ENCODE measurements around the gene SERPINB12.

SERPINB12 gene

DNA sequence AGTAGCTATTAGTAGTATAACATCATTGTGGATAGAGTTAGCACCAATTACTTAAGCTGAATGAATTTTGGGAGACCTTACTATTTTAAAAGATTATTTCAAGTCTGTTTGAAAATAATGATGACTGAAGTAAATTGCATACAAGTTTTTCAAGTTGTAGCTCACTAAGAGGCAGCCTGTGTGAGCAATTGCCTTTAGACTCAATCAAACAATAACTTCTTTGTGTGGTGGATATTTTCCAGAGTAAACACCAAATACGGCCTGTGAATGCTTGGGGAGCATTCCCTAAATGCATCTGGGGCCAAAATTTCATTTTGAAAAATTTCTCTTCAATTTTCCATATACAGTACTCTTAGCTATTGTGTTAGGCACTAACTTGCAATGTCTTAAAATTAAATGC, 7.9 kb downstream of the SERPINB12 start:
- FAIRE-seq (no peak), DNase-seq (ENCODE audit: insufficient read length, low spot score) (no peak)

DNA sequence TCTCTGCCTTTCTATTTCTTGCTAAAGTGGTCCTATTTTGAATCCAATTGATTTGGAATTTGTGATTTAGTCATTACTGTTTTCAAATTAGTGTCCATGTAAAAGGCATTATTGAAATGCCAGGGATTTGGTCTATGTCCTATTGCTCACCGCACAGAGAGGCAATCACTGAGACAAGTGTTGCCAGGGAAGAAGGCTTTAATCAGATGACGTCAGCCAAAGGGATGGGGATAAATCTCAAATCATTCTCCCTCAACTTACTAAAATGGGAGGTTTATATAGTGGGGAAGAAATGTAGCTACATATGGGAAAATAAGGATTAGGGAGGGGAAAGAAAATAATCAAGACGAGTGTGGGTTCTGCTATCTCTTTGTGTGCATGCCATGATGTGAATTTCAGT, 9.6 kb downstream of the SERPINB12 start:
- DNase-seq (ENCODE audit: insufficient read length, low spot score) (no peak), FAIRE-seq (no peak)

DNA sequence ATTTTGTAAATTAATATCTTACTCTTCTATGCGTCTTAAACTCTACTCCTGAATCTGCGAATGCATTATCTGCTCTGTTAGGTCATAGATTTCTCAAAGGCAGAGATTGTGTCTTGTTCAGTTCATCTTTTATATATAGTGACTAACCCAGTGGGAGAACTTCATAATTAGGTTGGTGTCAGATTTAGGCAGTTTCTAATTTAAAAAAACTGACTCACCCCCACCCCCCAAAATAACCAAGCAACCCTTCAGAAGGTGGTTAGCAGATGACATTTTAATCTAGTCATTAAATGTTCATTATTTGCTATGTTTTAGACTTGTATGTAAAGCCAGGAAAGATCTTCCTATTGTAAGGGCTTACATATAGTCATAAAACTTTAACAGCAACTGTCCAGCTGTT, 10.4 kb downstream of the SERPINB12 start:
- no peak for FAIRE-seq
- no peak for DNase-seq (ENCODE audit: insufficient read length, low spot score)

DNA sequence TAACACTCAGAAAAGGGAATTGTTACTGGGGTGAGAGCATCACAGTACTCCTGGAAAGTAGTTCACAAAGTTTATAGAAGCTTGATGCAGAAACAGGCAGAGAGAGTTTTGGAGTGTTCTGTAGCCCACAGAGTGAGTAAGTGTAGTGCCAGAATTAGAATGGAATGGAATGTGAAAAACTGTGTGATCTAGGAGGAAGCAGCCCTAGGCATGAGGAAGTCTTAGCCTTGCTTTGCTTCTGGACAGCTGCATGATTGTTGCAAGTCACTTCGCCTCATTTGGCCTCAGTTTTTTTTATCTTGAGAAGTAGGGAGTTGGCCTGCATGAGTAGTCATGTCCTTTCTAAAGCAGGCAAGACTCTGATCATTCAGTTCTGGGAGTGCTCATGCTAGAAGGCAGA, 10.9 kb downstream of the SERPINB12 start:
- DNase-seq (ENCODE audit: insufficient read length, low spot score): peak; percentile 4
- no peak for FAIRE-seq

DNA sequence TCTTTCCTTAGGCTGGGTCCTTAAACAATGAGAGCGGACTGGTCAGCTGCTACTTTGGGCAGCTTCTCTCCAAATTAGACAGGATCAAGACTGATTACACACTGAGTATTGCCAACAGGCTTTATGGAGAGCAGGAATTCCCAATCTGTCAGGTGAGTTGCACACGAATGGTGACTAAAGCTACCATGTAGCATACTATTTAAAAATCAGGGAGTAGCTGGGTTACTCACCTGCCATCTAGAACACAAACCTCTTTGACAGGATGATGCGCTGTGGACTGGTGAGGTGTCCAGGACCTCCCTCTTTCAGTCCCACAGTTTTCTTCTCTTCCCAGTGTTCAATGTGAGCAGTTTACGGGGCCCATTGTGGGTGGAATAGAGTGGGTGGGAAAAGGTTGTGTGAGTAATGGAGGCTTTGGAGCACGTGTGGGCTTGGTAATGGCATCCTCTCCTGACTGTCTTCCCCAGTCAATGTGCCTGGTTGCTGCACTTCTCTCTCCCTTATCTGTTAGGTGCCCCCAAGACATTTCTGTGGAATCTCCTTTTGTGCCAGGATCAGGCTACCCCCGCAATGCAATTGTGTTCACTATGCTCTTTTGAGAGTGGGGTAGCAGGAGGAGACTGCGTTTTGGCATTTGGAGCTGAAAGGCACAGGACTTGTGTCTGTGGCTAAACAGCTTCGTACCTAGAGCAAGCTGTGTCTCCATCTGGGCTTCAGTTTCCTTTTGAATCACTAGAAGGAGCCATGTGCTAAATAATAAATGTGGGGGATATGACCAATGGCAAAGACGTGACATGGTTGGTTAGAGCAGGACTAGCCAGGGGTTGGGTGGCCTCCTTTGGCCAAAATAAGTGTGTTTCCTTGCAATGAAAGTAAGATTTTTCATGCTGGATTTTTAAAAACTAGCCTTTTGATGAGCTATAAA, 17.7 kb downstream of the SERPINB12 start:
- DNase-seq (ENCODE audit: insufficient read length, low spot score) (no peak), FAIRE-seq (no peak)

DNA sequence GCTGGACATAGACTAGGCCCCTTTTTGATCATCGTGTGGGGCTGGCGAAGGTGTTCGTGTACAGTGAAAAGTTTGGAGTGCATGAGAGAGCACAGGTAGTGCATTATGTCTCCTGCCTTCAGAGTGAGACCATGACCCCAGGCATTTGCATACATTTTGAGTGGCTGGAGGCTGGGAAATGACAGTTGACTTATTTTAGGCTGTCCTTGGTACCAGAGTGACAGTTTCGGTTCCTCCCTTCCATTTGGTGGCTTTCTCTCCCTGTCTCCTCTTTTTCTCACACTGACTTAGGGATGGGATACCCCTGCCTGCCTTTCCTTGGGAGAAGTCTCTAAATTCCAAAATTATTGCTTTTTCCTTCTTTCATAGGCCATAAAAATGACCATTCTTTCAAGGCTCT, 20.1 kb downstream of the SERPINB12 start:
- DNase-seq (ENCODE audit: insufficient read length, low spot score): no peak
- no peak for FAIRE-seq

DNA sequence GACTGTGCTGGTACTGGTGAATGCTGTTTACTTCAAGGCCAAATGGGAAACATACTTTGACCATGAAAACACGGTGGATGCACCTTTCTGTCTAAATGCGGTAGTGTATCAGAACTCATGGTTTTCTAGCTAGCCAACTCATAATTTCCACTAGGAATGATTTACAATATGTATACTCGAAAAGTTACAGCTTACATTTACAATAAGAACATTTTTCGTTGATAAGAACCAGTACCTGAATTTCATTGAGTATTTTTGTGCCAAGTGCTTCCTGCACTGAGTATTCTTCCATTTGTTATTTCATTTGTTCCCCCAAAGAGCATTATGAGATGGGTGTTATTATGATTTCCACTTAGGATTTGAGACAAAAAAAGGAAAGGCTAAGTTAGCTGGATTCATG, 21.9 kb downstream of the SERPINB12 start:
- no peak for DNase-seq (ENCODE audit: insufficient read length, low spot score)
- FAIRE-seq: no peak

DNA sequence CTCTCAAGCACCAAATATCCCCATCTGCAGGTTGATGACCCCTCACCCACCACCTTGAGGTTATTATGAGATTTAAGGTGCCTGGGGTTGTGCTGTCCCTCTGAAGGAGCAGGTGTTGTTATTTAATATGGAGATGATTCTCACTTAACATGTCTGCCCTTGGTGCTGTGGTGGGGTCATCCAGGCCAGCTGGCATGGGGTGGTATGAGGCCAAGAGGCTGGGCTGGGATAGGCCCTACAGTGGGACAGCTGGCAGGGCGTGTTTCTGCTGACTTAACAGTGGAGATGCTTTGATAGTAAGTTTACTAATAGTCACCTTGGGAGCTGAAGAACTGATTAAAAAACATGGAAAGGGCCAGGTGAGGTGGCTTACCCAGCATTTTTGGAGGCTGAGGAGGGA, 22.4 kb downstream of the SERPINB12 start:
- FAIRE-seq (no peak), DNase-seq (ENCODE audit: insufficient read length, low spot score) (no peak)

DNA sequence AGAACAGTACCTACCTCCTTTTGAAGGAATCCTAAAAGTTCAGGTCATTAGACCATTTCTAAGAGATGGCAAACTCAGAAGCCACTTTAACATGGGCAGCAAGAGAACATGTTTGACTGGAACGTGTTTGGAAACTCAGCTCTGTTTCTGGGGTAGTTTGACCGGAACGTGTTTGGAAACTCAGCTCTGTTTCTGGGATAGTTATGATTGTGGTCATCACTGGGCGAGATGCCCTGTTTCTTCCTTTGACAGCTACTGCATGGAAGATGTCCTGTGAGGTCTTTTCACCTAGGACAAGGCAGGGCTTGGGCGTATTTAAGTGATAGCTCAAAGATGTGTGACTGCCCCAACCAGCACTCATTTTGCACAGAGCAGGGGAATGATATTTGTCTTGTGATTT, 25.1 kb downstream of the SERPINB12 start:
- no peak for DNase-seq (ENCODE audit: insufficient read length, low spot score)
- no peak for FAIRE-seq

DNA sequence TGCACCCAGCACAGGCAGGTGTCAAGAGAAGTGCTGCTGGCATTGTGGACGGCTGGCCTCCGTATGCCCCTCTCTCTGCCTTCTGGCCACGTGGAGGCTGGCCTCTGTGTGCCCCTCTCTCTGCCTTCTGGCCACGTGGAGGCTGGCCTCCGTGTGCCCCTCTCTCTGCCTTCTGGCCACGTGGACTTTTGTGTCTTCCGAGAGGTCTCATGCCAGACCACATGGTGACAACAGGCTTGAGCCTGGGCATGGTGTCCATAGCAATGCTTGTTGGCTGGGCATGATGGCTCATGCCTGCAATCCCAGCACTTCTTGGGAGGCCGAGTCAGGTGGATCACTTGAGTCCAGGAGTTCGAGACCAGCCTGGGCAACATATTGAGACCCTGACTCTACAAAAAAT, 25.7 kb downstream of the SERPINB12 start:
- DNase-seq (ENCODE audit: insufficient read length, low spot score) (no peak), FAIRE-seq (no peak)

DNA sequence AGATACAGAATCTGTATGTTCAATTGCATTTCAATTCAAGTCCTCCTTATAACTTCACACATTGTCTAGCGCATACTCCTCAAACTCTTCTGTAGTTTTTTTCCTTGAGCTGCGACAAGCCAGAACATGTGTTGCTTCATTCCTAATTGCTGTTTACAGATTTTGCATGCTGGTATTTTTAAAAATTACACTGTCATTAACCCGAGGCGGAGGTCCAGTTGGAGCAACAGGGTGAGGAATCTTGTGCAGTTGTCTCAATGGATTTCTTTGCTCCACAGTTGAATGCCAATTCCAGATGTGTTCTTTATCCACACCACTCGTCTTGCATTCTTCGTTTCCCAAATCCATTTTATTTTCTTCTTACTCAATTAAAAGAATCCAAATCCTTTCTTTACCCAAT, 28.6 kb downstream of the SERPINB12 start:
- DNase-seq (ENCODE audit: insufficient read length, low spot score): no peak
- FAIRE-seq: no peak

DNA sequence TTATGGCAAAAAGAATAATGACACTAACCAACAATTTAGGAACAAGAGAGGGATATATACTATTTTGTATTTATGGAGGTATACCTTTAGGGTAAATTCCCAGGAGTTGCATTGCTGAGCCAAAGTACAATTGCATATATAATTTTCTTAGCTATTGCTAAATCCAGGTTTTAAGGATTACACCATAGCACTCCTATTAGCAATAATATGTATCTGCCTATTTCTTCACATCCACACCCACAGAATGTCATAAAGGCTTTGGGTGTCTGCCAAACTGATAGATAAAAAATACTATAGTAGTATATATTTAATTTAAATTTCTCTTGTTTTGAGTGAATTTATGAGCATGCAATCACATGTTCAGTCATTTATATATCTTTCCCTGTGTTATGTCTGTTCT, 33.5 kb downstream of the SERPINB12 start:
- DNase-seq (ENCODE audit: insufficient read length, low spot score): no peak
- no peak for FAIRE-seq

DNA sequence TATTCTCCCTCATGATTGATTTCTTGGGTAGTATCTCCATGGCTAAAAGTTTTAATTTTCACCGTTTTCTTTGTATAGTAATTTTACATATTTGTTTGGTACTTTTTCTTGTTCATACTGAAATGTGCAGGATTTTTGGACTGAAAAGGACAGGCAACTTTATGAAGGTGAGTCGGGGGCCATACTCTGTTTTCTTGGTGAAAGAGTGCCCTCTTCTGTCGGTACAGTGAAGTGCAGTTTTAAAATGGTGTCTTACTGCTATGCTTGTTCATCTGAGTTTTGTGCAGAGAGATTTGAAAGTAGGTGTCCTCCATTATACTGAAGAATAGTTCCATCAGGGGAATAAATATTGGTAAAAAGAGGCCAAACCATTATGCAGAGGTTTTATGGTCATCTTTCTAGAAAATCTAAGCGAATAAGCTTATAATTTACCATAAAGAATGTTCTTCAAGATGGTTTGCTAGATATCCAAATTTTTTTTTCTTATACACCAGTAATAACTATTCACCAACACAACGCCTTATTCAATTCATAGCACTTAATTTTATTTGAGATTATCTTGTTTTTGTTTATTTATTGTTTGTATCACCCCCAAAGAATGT, 36.3 kb downstream of the SERPINB12 start:
- FAIRE-seq: no peak
- DNase-seq (ENCODE audit: insufficient read length, low spot score): peak; percentile 10

DNA sequence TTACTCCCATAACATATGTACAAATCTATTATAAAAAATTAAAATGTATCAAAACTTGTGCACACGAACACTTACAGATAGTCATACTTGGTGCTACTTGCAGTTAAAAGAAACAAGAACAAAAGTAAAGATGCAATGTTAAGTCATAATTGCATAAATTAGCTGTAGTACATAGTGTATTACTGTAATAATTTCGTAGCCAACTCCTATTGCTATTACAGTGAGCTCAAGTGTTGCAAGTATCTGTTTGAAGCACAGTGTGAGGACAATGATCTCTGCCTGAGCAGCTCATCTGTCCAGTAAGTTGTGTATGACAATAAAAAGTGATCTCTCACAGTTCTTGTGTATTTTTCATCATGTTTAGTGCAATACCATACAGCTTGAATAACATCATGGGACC, 37.4 kb downstream of the SERPINB12 start:
- DNase-seq (ENCODE audit: insufficient read length, low spot score) (no peak), FAIRE-seq (no peak)

DNA sequence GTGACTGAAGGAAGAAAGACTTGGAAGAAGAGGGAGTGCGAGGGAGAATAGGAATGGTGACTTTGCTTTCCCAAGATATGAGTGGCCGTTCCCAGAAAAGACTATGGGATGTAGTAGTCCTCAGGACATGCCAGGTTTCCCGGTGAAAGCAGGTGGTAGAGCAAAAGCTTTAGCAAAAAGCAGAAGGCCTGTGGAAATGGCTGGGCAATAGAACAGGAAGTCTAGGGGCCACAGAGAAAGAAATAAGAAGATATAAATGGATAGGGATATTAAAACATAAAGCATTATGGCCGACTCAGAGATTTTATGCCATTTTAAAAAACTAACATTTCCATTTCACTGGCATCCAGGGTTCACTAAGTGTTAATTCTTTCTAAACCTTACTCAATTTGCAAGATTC, 43.8 kb downstream of the SERPINB12 start:
- FAIRE-seq: no peak
- DNase-seq (ENCODE audit: insufficient read length, low spot score): no peak

DNA sequence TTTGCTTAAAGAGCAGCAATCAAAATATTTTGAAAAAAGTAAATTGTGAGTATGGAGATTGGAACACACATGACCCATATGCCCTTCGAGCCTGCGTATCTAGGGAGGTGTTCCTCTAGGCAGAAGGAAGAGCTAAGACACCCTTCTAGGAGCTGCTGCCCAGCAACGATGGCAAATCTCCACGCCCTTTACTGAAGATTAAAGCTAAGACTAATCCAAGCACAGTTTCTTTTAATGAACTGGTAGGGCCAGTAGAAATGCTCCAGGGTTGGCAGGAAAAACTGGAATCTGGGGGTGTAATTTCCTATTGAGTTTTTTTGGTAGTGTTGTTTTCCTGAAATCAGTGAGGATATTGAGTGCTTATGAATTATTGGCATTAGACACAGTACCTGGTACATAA, 44.3 kb downstream of the SERPINB12 start:
- no peak for FAIRE-seq
- DNase-seq (ENCODE audit: insufficient read length, low spot score): no peak

DNA sequence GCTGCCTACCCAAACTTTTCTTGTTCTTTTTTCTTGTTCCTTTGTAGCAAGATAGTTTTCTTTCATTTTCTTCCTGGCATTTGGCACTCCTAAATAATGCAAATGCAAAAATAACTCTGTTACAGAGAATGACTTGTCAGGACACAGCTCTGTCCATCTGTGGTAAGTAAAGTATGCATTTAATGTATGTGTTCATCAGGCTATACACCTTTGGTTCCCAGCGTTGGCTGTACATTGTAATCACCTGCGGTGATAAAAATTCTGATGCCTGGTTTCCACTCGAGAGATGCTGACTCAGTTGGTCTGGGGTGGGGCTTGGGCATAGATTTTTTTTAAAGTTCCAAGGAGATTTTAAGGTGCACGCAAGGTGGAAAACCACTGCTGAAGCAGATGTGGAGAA, 44.8 kb downstream of the SERPINB12 start, which contains the start of gene SERPINB13:
Gene SERPINB13 (plus strand): TSS at position 378 of the 400 bp plus-strand sequence. CDS start 1,325 bp downstream, outside the sequence.
- no peak for FAIRE-seq

DNA sequence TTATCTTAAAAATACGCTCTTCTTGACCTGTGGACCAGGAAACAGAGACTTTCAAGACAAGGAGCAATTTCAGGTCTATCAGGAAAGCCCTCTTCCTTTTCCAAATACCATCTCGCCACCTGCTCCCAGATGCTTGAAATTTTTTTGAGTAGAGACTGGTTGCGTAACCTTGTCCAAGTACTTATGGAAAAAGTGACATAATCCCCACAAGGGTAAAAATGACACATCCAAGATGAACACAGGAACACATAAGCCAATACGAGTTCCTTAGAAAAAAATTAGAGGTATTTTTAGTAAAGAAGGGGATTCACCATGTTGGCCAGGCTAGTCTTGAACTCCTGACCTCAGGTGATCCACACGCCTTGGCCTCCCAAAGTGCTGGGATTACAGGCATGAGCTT, 46.7 kb downstream of the SERPINB12 start:
- no peak for FAIRE-seq

More for the DNA sequence above, 44.8 kb downstream of the SERPINB12 start, which contains the start of gene SERPINB13:
- no peak for DNase-seq (ENCODE audit: insufficient read length, low spot score)

DNA sequence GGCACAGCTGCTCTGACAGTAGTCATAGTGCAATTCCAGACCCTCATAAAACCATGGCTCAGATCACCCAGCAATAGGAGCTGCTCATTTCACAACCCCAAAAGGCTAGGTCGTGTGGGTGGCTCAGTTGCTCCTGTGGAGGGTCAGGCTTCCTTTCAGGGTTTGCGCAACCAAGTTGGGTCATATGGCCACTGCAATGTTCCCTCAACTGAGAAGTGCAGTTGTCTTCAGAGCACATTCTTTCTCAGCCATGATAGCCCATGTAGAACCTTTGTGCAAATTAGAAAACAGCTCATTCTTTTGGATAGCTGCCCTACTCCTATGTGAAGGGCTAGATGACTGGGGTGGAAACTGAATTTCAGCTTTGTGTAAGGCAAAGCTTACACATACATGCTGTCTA, 48.2 kb downstream of the SERPINB12 start:
- DNase-seq (ENCODE audit: insufficient read length, low spot score): no peak
- FAIRE-seq: no peak

More for the DNA sequence above, 46.7 kb downstream of the SERPINB12 start:
- DNase-seq (ENCODE audit: insufficient read length, low spot score): no peak

DNA sequence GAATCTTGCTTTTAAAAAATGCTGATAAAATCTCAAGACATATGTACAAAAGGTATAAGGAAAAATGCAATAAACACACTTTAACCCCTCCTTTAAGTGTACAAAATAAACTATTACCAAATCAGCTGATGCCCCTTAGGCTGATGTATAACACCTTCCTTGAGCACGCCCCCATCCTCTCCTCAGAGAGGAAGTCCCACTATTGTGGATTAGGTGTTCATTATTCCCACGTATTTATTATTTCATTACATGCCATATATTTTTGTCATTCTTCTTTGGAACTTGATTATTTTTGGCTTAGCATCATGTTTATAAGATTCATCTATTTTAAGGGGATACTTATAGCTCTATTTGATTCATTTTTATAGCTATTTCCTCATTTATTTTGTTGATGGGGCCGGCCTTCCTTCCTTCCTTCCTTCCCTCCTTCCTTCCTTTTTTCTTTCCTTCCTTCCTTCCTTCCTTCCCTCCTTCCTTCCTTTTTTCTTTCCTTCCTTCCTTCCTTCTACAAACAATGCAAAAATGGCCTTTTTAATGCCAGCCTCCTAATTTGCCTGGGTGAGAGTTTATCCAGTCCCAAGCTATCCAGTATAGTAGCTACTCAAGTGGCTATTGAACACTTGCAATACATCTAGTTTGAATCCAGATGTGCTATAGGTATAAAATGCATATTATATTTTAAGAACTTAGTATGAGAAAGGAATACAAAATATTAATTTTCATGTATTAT, 49.0 kb downstream of the SERPINB12 start:
- FAIRE-seq: no peak

DNA sequence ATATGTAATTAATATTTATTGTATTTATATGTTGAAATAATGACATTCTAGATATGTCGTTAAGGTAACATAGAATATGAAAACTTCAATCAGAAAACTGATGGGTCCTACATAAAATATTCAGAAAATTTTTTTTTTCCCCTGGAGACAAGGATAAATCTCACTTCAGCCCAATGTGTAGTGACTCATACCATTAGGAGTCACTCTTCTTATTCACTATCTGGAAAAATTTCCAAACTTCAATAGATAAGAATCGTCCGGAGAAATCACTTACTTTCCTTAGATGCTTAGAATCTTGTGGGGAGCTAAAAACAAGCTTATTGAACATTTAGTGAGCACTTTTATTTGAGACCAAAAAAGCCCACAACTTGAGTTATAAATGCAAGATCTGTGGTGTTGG, 49.6 kb downstream of the SERPINB12 start:
- FAIRE-seq (no peak), DNase-seq (ENCODE audit: insufficient read length, low spot score) (no peak)

More for the DNA sequence above, 49.0 kb downstream of the SERPINB12 start:
- no peak for DNase-seq (ENCODE audit: insufficient read length, low spot score)
